C4-2B (cell line): Measurements from ENCODE around the gene TBC1D10A.

ENCODE experiments used
- H3K27ac ChIP-seq: fragments of 450-650 bp; 2 replicates; pipeline ENCODE4 v1.5.1; 2017
- CTCF ChIP-seq: fragments of 450-650 bp; conservative IDR thresholded peaks from 2 replicates; pipeline ENCODE4 v1.5.1; 2017; ENCODE audit warnings: mild to moderate bottlenecking
- ZFX ChIP-seq: fragments of 450-650 bp; IDR thresholded peaks from 2 replicates; pipeline ENCODE4 v1.6.1; 2017

Gene TBC1D10A

DNA sequence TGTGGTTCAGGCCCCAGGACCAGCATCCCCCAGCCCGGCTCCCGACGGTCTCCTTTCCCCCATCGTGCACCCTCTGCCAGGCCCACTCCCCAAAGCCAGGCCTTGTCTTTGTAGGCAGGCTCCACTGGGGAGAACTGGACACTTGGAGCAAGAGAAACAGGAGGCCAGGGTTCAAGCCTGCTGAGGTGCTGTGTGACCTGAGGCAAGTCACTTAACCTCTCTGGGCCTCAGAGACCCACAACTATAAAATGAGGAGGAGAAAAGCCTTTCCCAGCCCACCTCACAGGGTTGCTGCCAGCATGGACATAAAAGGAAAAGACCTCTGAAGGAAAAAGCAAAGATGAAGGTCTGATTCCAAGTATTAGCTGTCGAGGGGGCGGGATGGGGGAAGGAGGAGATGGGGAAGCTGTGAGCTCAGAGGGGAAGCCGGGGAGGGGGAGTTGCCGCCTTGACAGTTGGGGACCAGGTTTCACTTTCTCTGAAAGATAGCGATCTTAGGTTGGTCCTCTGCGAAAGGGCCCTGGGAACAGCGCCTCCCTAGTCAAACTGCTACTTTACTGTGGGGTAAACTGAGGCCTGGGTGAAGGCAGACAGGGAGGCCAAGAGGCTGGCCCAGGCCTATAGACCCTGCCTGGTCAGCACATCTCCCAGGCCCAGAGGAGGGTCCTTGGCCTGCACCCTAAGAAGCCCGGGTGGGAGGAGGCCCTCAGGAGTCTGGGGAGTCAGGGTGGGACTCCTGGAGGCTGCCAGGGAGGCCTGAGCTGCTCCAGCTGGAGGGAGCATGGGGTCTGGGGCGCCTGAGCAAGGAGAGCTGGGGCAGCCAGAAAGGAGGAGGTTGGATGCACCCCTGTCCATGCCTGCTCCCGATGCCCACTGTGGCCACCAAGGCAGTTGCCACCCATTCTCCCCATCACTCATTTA lies 59.1 kb downstream of the TBC1D10A start:
- H3K27ac ChIP-seq, result no peak overlapping the region
- TF ChIP-seq ZFX, result no peak
- TF ChIP-seq CTCF, result no peak

DNA sequence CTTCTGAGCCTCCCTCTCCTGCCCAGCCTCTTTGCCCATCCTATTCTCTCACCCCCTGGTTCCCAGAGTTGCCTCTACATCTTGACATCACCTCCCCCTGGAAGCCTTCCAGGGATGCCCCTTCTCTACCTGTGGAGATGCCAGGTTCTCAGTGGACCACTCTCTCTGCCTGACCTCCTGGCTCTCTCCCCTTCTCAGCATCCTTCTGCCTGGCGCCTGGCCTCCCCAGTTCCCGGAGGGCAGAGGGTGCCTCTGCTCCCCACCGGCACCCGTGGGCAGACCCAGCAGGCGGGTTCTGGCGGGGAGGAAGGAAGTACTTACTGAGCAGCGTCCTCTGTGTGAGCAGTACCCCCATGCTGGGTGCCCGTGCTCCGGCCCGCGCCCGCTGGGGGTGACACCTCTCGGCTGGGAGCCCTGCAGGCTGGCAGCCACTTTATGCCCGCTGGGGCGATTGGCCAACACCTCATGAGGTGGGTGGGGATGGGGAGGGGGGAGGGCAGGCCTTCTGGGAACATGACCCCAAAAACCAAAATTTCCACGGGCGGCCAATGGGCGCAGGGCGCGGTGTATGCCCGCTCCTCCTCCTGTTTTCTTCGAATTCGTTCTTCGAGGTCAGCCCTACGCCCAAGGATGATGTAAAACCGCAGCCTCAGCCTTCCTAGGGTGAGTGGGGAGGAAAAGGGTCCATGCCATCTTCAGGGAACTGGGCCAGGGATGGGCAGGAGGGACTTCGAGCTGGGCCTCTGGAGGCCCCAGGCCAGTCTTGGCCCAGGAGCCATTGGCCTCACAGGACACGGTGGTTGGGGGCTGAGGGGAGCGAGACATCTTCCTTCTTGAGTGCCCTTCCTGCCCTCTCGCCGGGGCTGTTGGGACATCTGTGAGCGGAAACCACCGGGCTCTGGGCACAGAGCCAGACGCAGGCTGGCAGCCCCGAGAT lies 60.0 kb downstream of the TBC1D10A start, which contains the start of gene OSM:
Gene OSM, minus strand, starts transcription at position 407 of the 937 bp plus-strand sequence. Its CDS starts 52 bp downstream, at position 355.
- TF ChIP-seq ZFX, result no peak
- TF ChIP-seq CTCF, result no peak
- H3K27ac ChIP-seq, result no peak within 1 kb of the TSS

GRCh38 chr22:30265823-30266444 lies 60.8 kb downstream of the TBC1D10A start:
- TF ChIP-seq CTCF (no peak), ZFX (no peak)
- H3K27ac ChIP-seq, result no peak overlapping the region

GRCh38 chr22:30265131-30265720 lies 61.5 kb downstream of the TBC1D10A start:
- no peak overlapping the region for H3K27ac ChIP-seq
- no peak for TF ChIP-seq ZFX
- TF ChIP-seq CTCF, result no peak

DNA sequence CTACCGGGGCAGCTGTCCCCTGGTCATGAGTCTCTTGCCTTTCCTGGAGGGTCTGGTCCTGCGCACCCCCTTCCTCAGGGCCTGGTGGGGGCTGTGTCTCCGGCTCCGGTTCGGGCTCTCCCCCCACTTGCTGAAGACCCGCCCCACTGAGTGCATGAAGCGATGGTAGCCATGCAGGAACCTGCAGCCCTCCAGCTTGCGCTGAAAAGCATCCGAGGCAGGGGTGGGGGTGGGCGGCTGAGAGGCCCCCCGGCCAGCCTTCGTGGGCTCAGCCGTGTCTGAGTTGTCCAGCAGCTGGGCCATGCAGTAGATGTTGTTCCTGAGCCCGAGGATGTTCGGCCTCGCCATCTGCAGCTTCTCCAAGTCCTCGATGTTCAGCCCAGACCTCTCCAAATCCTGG lies 62.9 kb downstream of the TBC1D10A start:
- no peak overlapping the region for H3K27ac ChIP-seq
- no peak for TF ChIP-seq ZFX
- no peak for TF ChIP-seq CTCF

GRCh38 chr22:30262917-30263741 lies 63.6 kb downstream of the TBC1D10A start:
- TF ChIP-seq CTCF (peak; percentile 98), ZFX (no peak)
- no peak overlapping the region for H3K27ac ChIP-seq
